Mammary epithelial cell (primary cell): ENCODE data around the gene CHRNA4.

ENCODE experiments used
- CTCF ChIP-seq, 2 donors: IDR thresholded peaks in 1 of 2; conservative IDR thresholded peaks in 1 of 2; 2 replicates each; pipeline ENCODE4 v1.5.1; 2011 to 2012; ENCODE audit warnings: inconsistent platforms in 2 of 2, low read length in 2 of 2, mild to moderate bottlenecking in 2 of 2, control low read depth in 1 of 2, low read depth in 1 of 2; ENCODE audit not compliant: insufficient read depth in 1 of 2; ENCODE audit errors: extremely low read depth in 1 of 2
- EZH2 ChIP-seq: IDR thresholded peaks from 2 replicates; pipeline ENCODE4 v1.6.1; 2012; ENCODE audit warnings: low read length, inconsistent platforms, borderline replicate concordance

GRCh38 chr20:63347081-63347741, 13.9 kb downstream of the CHRNA4 start:
- no peak for TF ChIP-seq CTCF (conservative IDR thresholded peaks at IDR 0.05 in 1 of 2, IDR thresholded peaks at IDR 0.05 in 1 of 2; ENCODE audit: extremely low read depth in 1 of 2, insufficient read depth in 1 of 2, low read depth in 1 of 2, low read length in 2 of 2)
- TF ChIP-seq EZH2, result no peak
